ENCODE measurements around the gene GNPTAB.

The GNPTAB gene

GRCh38 chr12:101743242-101743641, 87.5 kb downstream of the GNPTAB start:
- H3K27me3 ChIP-seq (ENCODE audit: low read depth, low read length) = no peaks in the 10 kb centered on the region
- no peaks in the 10 kb centered on the region for H3K79me2 ChIP-seq (ENCODE audit: low read length)
- no peak overlapping the region for H2AFZ ChIP-seq (ENCODE audit: low read depth, low read length)
- H3K9ac ChIP-seq (ENCODE audit: low read length) = no peak overlapping the region
- H3K4me3 ChIP-seq (ENCODE audit: low read length) = no peak overlapping the region
- H3K4me1 ChIP-seq (ENCODE audit: low read length) = no peaks in the 10 kb centered on the region
- TF ChIP-seq, protein P1, sequence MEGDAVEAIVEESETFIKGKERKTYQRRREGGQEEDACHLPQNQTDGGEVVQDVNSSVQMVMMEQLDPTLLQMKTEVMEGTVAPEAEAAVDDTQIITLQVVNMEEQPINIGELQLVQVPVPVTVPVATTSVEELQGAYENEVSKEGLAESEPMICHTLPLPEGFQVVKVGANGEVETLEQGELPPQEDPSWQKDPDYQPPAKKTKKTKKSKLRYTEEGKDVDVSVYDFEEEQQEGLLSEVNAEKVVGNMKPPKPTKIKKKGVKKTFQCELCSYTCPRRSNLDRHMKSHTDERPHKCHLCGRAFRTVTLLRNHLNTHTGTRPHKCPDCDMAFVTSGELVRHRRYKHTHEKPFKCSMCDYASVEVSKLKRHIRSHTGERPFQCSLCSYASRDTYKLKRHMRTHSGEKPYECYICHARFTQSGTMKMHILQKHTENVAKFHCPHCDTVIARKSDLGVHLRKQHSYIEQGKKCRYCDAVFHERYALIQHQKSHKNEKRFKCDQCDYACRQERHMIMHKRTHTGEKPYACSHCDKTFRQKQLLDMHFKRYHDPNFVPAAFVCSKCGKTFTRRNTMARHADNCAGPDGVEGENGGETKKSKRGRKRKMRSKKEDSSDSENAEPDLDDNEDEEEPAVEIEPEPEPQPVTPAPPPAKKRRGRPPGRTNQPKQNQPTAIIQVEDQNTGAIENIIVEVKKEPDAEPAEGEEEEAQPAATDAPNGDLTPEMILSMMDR (IDR thresholded peaks at IDR 0.05; ENCODE audit: low read depth, low read length) = no peak
- TF ChIP-seq EZH2phosphoT487 (IDR thresholded peaks at IDR 0.05; ENCODE audit: low read depth) = no peak
- no peaks in the 10 kb centered on the region for H3K9me3 ChIP-seq (ENCODE audit: insufficient read depth, low read length)
- no peak overlapping the region for H3K4me2 ChIP-seq (ENCODE audit: low read length)
- no peaks in the 10 kb centered on the region for H4K20me1 ChIP-seq (ENCODE audit: insufficient read depth, low read length)
- H3K27ac ChIP-seq (ENCODE audit: low read length) = no peak overlapping the region
- peaks cover 8% of the 10 kb centered on the region for H3K36me3 ChIP-seq (replicated peaks; ENCODE audit: low read depth, low read length)

DNA sequence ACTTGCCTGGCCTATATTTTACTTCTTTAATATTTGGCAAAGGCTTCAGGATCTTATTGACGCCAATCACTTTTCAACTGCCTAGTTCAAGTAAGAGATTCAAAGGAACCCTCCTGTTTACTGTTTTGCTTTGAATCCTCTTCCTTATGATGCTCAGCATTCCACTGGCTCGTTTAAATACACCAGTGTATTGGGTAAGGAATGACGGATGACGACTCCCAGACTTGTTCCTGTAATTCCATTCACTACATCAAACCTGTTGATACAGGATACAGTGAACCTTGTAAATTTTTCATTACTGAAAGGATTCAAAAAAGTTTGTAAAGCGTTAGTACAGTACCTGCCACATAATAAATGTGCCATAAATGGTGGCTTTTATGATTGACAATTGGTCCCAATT, 89.8 kb downstream of the GNPTAB start:
- no peaks in the 10 kb centered on the region for H3K79me2 ChIP-seq (ENCODE audit: low read length)
- TF ChIP-seq EZH2phosphoT487 (IDR thresholded peaks at IDR 0.05; ENCODE audit: low read depth) = no peak
- TF ChIP-seq, protein P1 (IDR thresholded peaks at IDR 0.05; ENCODE audit: low read depth, low read length) = no peak
- H3K4me3 ChIP-seq (ENCODE audit: low read length) = no peak overlapping the region
- H3K27ac ChIP-seq (ENCODE audit: low read length) = no peak overlapping the region
- H3K4me1 ChIP-seq (ENCODE audit: low read length) = no peaks in the 10 kb centered on the region
- H3K9me3 ChIP-seq (ENCODE audit: insufficient read depth, low read length) = no peaks in the 10 kb centered on the region
- no peak overlapping the region for H2AFZ ChIP-seq (ENCODE audit: low read depth, low read length)
- no peak overlapping the region for H3K4me2 ChIP-seq (ENCODE audit: low read length)
- no peaks in the 10 kb centered on the region for H3K27me3 ChIP-seq (ENCODE audit: low read depth, low read length)
- H3K36me3 ChIP-seq (replicated peaks; ENCODE audit: low read depth, low read length) = peaks cover 3% of the 10 kb centered on the region
- H3K9ac ChIP-seq (ENCODE audit: low read length) = no peak overlapping the region
- no peaks in the 10 kb centered on the region for H4K20me1 ChIP-seq (ENCODE audit: insufficient read depth, low read length)

DNA sequence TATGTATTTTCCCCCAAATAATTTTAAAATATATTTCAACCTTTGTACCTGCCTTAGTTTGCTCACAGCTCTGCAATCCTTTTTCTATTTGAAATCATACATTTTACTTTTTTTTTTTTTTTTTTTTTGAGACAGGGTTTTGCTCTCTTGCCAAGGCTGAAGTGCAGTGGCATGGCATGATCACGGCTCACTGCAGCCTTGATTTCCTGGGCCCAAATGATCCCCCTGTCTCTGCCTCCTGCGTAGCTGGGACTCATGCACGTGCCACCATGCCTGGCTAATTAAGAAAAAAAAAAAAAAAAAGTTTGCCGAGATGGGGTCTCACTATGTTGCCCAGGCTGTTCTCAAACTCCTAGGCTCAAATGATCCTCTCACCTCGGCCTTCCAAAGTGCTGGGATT, 90.2 kb downstream of the GNPTAB start:
- Histone ChIP-seq H3K27ac (ENCODE audit: low read length) (no peak overlapping the region), H3K27me3 (ENCODE audit: low read depth, low read length) (no peaks in the 10 kb centered on the region), H3K36me3 (replicated peaks; ENCODE audit: low read depth, low read length) (peaks cover 3% of the 10 kb centered on the region), H4K20me1 (ENCODE audit: insufficient read depth, low read length) (no peaks in the 10 kb centered on the region), H3K4me3 (ENCODE audit: low read length) (no peak overlapping the region), H3K4me1 (ENCODE audit: low read length) (no peaks in the 10 kb centered on the region), H3K9me3 (ENCODE audit: insufficient read depth, low read length) (no peaks in the 10 kb centered on the region), H3K79me2 (ENCODE audit: low read length) (no peaks in the 10 kb centered on the region), H3K4me2 (ENCODE audit: low read length) (no peak overlapping the region), H2AFZ (ENCODE audit: low read depth, low read length) (no peak overlapping the region), H3K9ac (ENCODE audit: low read length) (no peak overlapping the region)
- TF ChIP-seq, protein P1 (IDR thresholded peaks at IDR 0.05; ENCODE audit: low read depth, low read length) = no peak
- TF ChIP-seq EZH2phosphoT487 (IDR thresholded peaks at IDR 0.05; ENCODE audit: low read depth) = no peak

DNA sequence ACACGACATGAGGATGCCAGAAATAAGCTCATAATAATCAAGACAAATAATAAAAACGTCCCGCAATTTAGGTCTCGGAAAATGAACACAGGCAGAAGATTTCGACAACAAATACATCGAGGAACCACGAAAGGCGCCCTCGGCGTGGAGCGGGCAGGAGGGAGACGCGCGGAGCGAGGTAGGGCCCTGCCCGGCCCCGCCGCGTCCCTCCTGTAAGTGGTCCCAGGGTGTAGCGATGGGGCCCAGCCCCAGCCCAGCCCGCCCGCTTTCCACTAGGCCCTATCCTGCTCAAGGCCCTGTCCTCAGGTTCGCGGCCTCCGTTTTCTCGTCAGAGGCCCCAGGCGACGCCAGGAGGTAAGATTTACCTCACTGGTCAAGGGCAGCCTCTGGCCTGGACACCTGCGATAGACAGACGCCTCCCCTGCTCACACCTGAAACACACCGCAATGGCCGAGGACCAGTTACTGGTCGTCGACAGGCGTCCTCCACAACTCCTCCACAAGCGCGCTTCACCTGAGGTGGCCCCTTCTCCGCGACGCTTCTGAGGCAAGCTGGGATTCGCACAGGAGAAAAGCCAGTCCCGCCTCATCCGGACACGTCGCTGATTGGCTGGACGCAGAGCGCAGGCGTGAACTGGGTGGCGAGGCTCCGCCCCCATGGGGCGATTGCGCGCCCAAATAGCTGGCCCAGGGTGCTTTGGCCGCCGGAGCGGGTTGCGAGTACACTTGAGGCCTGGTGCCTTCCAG, 91.7 kb downstream of the GNPTAB start, which contains the start of gene SYCP3:
Gene SYCP3 (minus strand): TSS at position 543 of the 746 bp plus-strand sequence. CDS start 1,527 bp downstream, outside the sequence.
- TF ChIP-seq EZH2phosphoT487 (IDR thresholded peaks at IDR 0.05; ENCODE audit: low read depth) = no peak
- TF ChIP-seq, protein P1 (IDR thresholded peaks at IDR 0.05; ENCODE audit: low read depth, low read length) = no peak

More for the DNA sequence above, 91.7 kb downstream of the GNPTAB start, which contains the start of gene SYCP3:
- H3K27ac ChIP-seq (ENCODE audit: low read length) = no peak within 1 kb of the TSS
- no peaks in the 10 kb centered on the region for H3K36me3 ChIP-seq (replicated peaks; ENCODE audit: low read depth, low read length)
- no peak within 1 kb of the TSS for H3K9ac ChIP-seq (ENCODE audit: low read length)
- no peak within 1 kb of the TSS for H2AFZ ChIP-seq (ENCODE audit: low read depth, low read length)
- no peaks in the 10 kb centered on the region for H3K27me3 ChIP-seq (ENCODE audit: low read depth, low read length)
- H3K4me2 ChIP-seq (ENCODE audit: low read length) = no peak within 1 kb of the TSS
- no peak within 1 kb of the TSS for H3K4me3 ChIP-seq (ENCODE audit: low read length)
- no peaks in the 10 kb centered on the region for H3K9me3 ChIP-seq (ENCODE audit: insufficient read depth, low read length)
- H3K4me1 ChIP-seq (ENCODE audit: low read length) = no peaks in the 10 kb centered on the region
- no peaks in the 10 kb centered on the region for H3K79me2 ChIP-seq (ENCODE audit: low read length)
- H4K20me1 ChIP-seq (ENCODE audit: insufficient read depth, low read length) = no peaks in the 10 kb centered on the region
